Tibial nerve (tissue), 4 donors: ENCODE measurements around the gene ZFP1. TPM values are rescaled to one million over a fixed set of nuclear protein-coding genes. Genes with fewer than 3 reads are reported as not detected.

ENCODE experiments used
- DNase-seq, 2 donors: peaks; one replicate each; pipeline ENCODE4 v3.0.0-alpha.2; 2019; ENCODE audit warnings: low spot score in 2 of 2
- H3K27ac ChIP-seq, 4 donors: fragments of 200-600 bp; sonication (generic) in 3 of 4; one replicate each; pipeline ENCODE4 v1.5.1; 2017 to 2019; ENCODE audit warnings: mild to moderate bottlenecking in 1 of 4
- H3K27me3 ChIP-seq, 2 donors: fragments of 200-600 bp; sonication (generic) in 1 of 2; one replicate each; pipeline versions ENCODE4 v1.5.1 to v1.6.0; 2017 to 2019
- H3K36me3 ChIP-seq, 3 donors: fragments of 200-600 bp; sonication (generic); one replicate each; pipeline ENCODE4 v1.5.1; 2018 to 2019
- H3K4me1 ChIP-seq, 4 donors: fragments of 200-600 bp; sonication (generic) in 3 of 4; one replicate each; pipeline ENCODE4 v1.5.1; 2017 to 2019
- H3K4me3 ChIP-seq, 4 donors: fragments of 200-600 bp; sonication (generic) in 3 of 4; one replicate each; pipeline ENCODE4 v1.5.1; 2017 to 2019; ENCODE audit warnings: mild to moderate bottlenecking in 1 of 4, moderate library complexity in 1 of 4
- H3K9me3 ChIP-seq, 4 donors: fragments of 200-600 bp; sonication (generic) in 3 of 4; one replicate each; pipeline ENCODE4 v1.5.1; 2017 to 2019
- CTCF ChIP-seq, 5 experiments: fragments of 200-600 bp in 3 of 5; fragments of 450-650 bp in 2 of 5; sonication (generic) in 3 of 5; IDR thresholded peaks; one replicate each; pipeline ENCODE4 v1.5.1; 2016 to 2019; ENCODE audit warnings: antibody characterized with exemption in 5 of 5, mild to moderate bottlenecking in 3 of 5, moderate library complexity in 2 of 5
- EP300 ChIP-seq, 2 donors: sonication (generic); formaldehyde crosslinking; IDR thresholded peaks; one replicate each; pipeline ENCODE4 v1.6.1; 2017; ENCODE audit warnings: antibody characterized with exemption in 2 of 2, mild to moderate bottlenecking in 1 of 2
- POLR2A ChIP-seq, 2 donors: fragments of 450-650 bp; IDR thresholded peaks; one replicate each; pipeline ENCODE4 v1.6.1; 2017; ENCODE audit warnings: antibody characterized with exemption in 2 of 2, mild to moderate bottlenecking in 2 of 2, moderate library complexity in 2 of 2
- WGBS, 2 donors: methylation state at CpG; one replicate each; pipeline ENCODE4 v1.1.5; 2018; 5-methylcytosine and 5-hydroxymethylcytosine counted together
- total RNA-seq, 4 donors: library from RNA; depleted of rRNA; stranded (reverse); fragments of >200 nt; gene quantifications; one replicate each; pipeline ENCODE4 v1.1.0, GENCODE V29; 2016

Gene ZFP1
- total RNA-seq, 4 donors from 2014 or later, result 6.3 to 12.6 (median 9.5) TPM

GRCh38 chr16:75138636-75139035 is 9.7 kb upstream of the ZFP1 start:
- Histone ChIP-seq H3K4me3 (no peak overlapping the region), H3K36me3 (no peaks in the 10 kb centered on the region), H3K9me3 (no peaks in the 10 kb centered on the region), H3K27ac (no peak overlapping the region), H3K27me3 (no peaks in the 10 kb centered on the region), H3K4me1 (no peaks in the 10 kb centered on the region)
- TF ChIP-seq EP300 (IDR thresholded peaks at IDR 0.05) (no peak), POLR2A (IDR thresholded peaks at IDR 0.05) (no peak), CTCF (IDR thresholded peaks at IDR 0.05) (no peak)
- 61% methylated on average over 9 of the region's 9 CpGs for WGBS, 2 donors
- no peak for DNase-seq

GRCh38 chr16:75139498-75139897 is 8.8 kb upstream of the ZFP1 start:
- Histone ChIP-seq H3K4me3 (no peak overlapping the region), H3K4me1 (no peaks in the 10 kb centered on the region), H3K36me3 (no peaks in the 10 kb centered on the region), H3K27me3 (no peaks in the 10 kb centered on the region), H3K9me3 (no peaks in the 10 kb centered on the region), H3K27ac (no peak overlapping the region)
- DNase-seq, result no peak
- TF ChIP-seq CTCF (IDR thresholded peaks at IDR 0.05), result no peak
- TF ChIP-seq EP300 (IDR thresholded peaks at IDR 0.05), result no peak
- TF ChIP-seq POLR2A (IDR thresholded peaks at IDR 0.05), result no peak
- WGBS, 2 donors, result 95 to 98% methylated on average over 5 of the region's 5 CpGs

GRCh38 chr16:75143941-75144340 is 4.4 kb upstream of the ZFP1 start:
- 70 to 72% methylated on average over 6 of the region's 6 CpGs for WGBS, 2 donors
- Histone ChIP-seq H3K27ac (no peak overlapping the region), H3K4me1 (peaks cover 0 to under 1% (median 0%) of the 10 kb centered on the region in 4 donors), H3K9me3 (peaks cover 0 to 9% (median 0%) of the 10 kb centered on the region in 4 donors), H3K4me3 (no peak overlapping the region), H3K36me3 (no peaks in the 10 kb centered on the region), H3K27me3 (no peaks in the 10 kb centered on the region)
- DNase-seq, result no peak
- TF ChIP-seq POLR2A (IDR thresholded peaks at IDR 0.05) (no peak), CTCF (IDR thresholded peaks at IDR 0.05) (no peak), EP300 (IDR thresholded peaks at IDR 0.05) (no peak)

GRCh38 chr16:75147968-75148310 is 385 bp upstream of the ZFP1 start:
- DNase-seq, result no peak
- Histone ChIP-seq H3K4me3 (peak overlapping the region; percentile 80 to 100 (median 100)), H3K9me3 (peaks cover 0 to 38% (median 4%) of the 10 kb centered on the region in 4 donors), H3K36me3 (peaks cover 0 to 21% (median 0%) of the 10 kb centered on the region in 3 donors), H3K4me1 (peaks cover 0 to 11% (median 3%) of the 10 kb centered on the region in 4 donors), H3K27ac (peak overlapping the region; percentile 95 to 100 (median 99)), H3K27me3 (no peaks in the 10 kb centered on the region)
- no peak for TF ChIP-seq POLR2A (IDR thresholded peaks at IDR 0.05)
- TF ChIP-seq CTCF (IDR thresholded peaks at IDR 0.05), result no peak
- no peak for TF ChIP-seq EP300 (IDR thresholded peaks at IDR 0.05)
- 56 to 59% methylated on average over 3 of the region's 3 CpGs for WGBS, 2 donors

- Histone ChIP-seq H3K36me3 (peaks cover 0 to 60% (median 0%) of the 10 kb centered on the region in 3 donors), H3K27ac (no peak overlapping the region), H3K27me3 (no peaks in the 10 kb centered on the region), H3K4me3 (no peak overlapping the region), H3K4me1 (peaks cover 0 to 11% (median 3%) of the 10 kb centered on the region in 4 donors), H3K9me3 (peaks cover 0 to 37% (median 4%) of the 10 kb centered on the region in 4 donors)
- no peak for DNase-seq
- WGBS, 2 donors, result 49 to 65% methylated on average over 2 of the region's 2 CpGs
- TF ChIP-seq EP300 (IDR thresholded peaks at IDR 0.05) (no peak), POLR2A (IDR thresholded peaks at IDR 0.05) (no peak), CTCF (IDR thresholded peaks at IDR 0.05) (no peak)
These were observed 3.5 kb downstream of the ZFP1 start for GRCh38 chr16:75151798-75152197.
